Stomach (tissue), 9 donors: Measurements from ENCODE around the gene PYCR2. TPM values are rescaled to one million over a fixed set of nuclear protein-coding genes. Genes with fewer than 3 reads are reported as not detected.
A peak's percentile ranks its signal among the peaks of the same experiment; 100 is the strongest.

Source experiments
- DNase-seq, 2 donors: peaks; one replicate each; pipeline versions ENCODE4 v3.0.0 to v3.0.0-alpha.2; 2013 to 2019
- H3K27ac ChIP-seq, 5 donors: fragments of 200-600 bp in 4 of 5; sonication (generic) in 4 of 5; one replicate each; pipeline ENCODE4 v1.5.1; 2013 to 2019; ENCODE audit warnings: mild to moderate bottlenecking in 1 of 5, moderate library complexity in 1 of 5
- H3K27me3 ChIP-seq, 3 donors: fragments of 200-600 bp; sonication (generic); one replicate each; pipeline ENCODE4 v1.5.1; 2017 to 2019; ENCODE audit warnings: mixed run types in 1 of 3
- H3K36me3 ChIP-seq, 4 donors: fragments of 200-600 bp; sonication (generic); 1 replicate in 3 of 4; 2 replicates in 1 of 4; pipeline ENCODE4 v1.5.1; 2016 to 2019
- H3K4me1 ChIP-seq, 4 donors: fragments of 200-600 bp; sonication (generic); one replicate each; pipeline ENCODE4 v1.5.1; 2016 to 2019
- H3K4me3 ChIP-seq, 4 donors: fragments of 200-600 bp; sonication (generic) in 3 of 4; one replicate each; pipeline ENCODE4 v1.5.1; 2016 to 2019; ENCODE audit warnings: mild to moderate bottlenecking in 1 of 4
- H3K9me3 ChIP-seq, 4 donors: fragments of 200-600 bp; sonication (generic); one replicate each; pipeline ENCODE4 v1.5.1; 2016 to 2019
- CTCF ChIP-seq, 7 experiments: fragments of 450-650 bp in 4 of 7; fragments of 200-600 bp in 3 of 7; sonication (generic) in 3 of 7; IDR thresholded peaks; one replicate each; pipeline ENCODE4 v1.5.1; 2016 to 2019; ENCODE audit warnings: antibody characterized with exemption in 7 of 7, control low read depth in 2 of 7, mild to moderate bottlenecking in 1 of 7
- EP300 ChIP-seq: sonication (generic); formaldehyde crosslinking; IDR thresholded peaks from one replicate; pipeline ENCODE4 v1.6.1; 2017; ENCODE audit warnings: antibody characterized with exemption
- POLR2A ChIP-seq, 4 donors: fragments of 450-650 bp; IDR thresholded peaks; one replicate each; pipeline ENCODE4 v1.6.1; 2016; ENCODE audit warnings: antibody characterized with exemption in 4 of 4, control low read depth in 2 of 4, mild to moderate bottlenecking in 1 of 4, moderate library complexity in 1 of 4
- POLR2AphosphoS5 ChIP-seq, 3 donors: sonication (generic); formaldehyde crosslinking; IDR thresholded peaks; one replicate each; pipeline ENCODE4 v1.6.1; 2016; ENCODE audit warnings: antibody characterized with exemption in 3 of 3
- WGBS, 5 donors: extraction: QIAGEN DNeasy Blood & Tissue Kit in 3 of 5; methylation state at CpG; one replicate each; pipeline versions ENCODE4 v1.1.5 to v1.1.7; 2013 to 2018; 5-methylcytosine and 5-hydroxymethylcytosine counted together
- intact Hi-C: fragments of 100-400 bp; cut with DNase I; formaldehyde crosslinking; loops from one replicate; pipeline ENCODE4 v1.15.1; 2023; ENCODE audit warnings: low total_unique reads
- polyA plus RNA-seq, 3 donors: library from polyadenylated mRNA; stranded (reverse); fragments of 200-250 nt; gene quantifications; one replicate each; pipeline ENCODE4 v1.2.3, GENCODE V29; 2013
- total RNA-seq, 5 donors: library from RNA; depleted of rRNA; stranded (reverse); fragments of >200 nt; gene quantifications; one replicate each; pipeline versions ENCODE4 v1.1.0 to v1.2.3, GENCODE V29; 2014 to 2016
- donor health status: healthy with polysubstance abuse.
- donor health status: Bipolar disorder and iron deficiency.
- donor health status: healthy.

PYCR2 gene
- total and polyA plus RNA-seq, 8 donors = 20.1 to 59.4 (median 32.3) TPM

GRCh38 chr1:225944387-225944786, 20.3 kb upstream of the PYCR2 start:
- H3K27ac ChIP-seq = no peak overlapping the region
- H3K27me3 ChIP-seq = no peaks in the 10 kb centered on the region
- DNase-seq = no peak
- 73 to 93% (median 90%) methylated on average over 2 of the region's 2 CpGs for WGBS, 5 donors
- TF ChIP-seq CTCF (IDR thresholded peaks at IDR 0.05) (no peak), EP300 (no peak), POLR2AphosphoS5 (IDR thresholded peaks at IDR 0.05) (no peak), POLR2A (IDR thresholded peaks at IDR 0.05) (no peak)
- peaks cover 6 to 23% (median 12%) of the 10 kb centered on the region in 4 donors for H3K4me1 ChIP-seq
- no peaks in the 10 kb centered on the region for H3K9me3 ChIP-seq
- H3K4me3 ChIP-seq = no peak overlapping the region
- intact Hi-C loops = no loop called here
- H3K36me3 ChIP-seq = no peaks in the 10 kb centered on the region

- DNase-seq = no peak
- Histone ChIP-seq H3K27ac (no peak overlapping the region), H3K9me3 (no peaks in the 10 kb centered on the region), H3K27me3 (no peaks in the 10 kb centered on the region), H3K4me3 (no peak overlapping the region), H3K4me1 (peaks cover 6 to 23% (median 12%) of the 10 kb centered on the region in 4 donors), H3K36me3 (no peaks in the 10 kb centered on the region)
- WGBS, 5 donors = 71 to 84% (median 78%) methylated on average over 4 of the region's 4 CpGs
- TF ChIP-seq POLR2A (IDR thresholded peaks at IDR 0.05) = no peak
- no peak for TF ChIP-seq EP300
- no peak for TF ChIP-seq CTCF (IDR thresholded peaks at IDR 0.05)
- no peak for TF ChIP-seq POLR2AphosphoS5 (IDR thresholded peaks at IDR 0.05)
- intact Hi-C loops = no loop called here
Measured at GRCh38 chr1:225943582-225943981, 19.5 kb upstream of the PYCR2 start.

GRCh38 chr1:225942574-225942973, 18.5 kb upstream of the PYCR2 start:
- H3K27ac ChIP-seq = peak overlapping the region in 1 of 5 donors; percentile 20
- no peaks in the 10 kb centered on the region for H3K36me3 ChIP-seq
- no peaks in the 10 kb centered on the region for H3K27me3 ChIP-seq
- intact Hi-C loops = no loop called here
- H3K9me3 ChIP-seq = no peaks in the 10 kb centered on the region
- 59 to 76% (median 70%) methylated on average over 6 to 7 of the region's 7 CpGs for WGBS, 5 donors
- H3K4me1 ChIP-seq = peaks cover 6 to 23% (median 12%) of the 10 kb centered on the region in 4 donors
- H3K4me3 ChIP-seq = no peak overlapping the region
- no peak for TF ChIP-seq POLR2A (IDR thresholded peaks at IDR 0.05)
- TF ChIP-seq POLR2AphosphoS5 (IDR thresholded peaks at IDR 0.05) = no peak
- TF ChIP-seq CTCF (IDR thresholded peaks at IDR 0.05) = no peak
- no peak for TF ChIP-seq EP300
- no peak for DNase-seq

- Histone ChIP-seq H3K36me3 (no peaks in the 10 kb centered on the region), H3K4me1 (peaks cover 6 to 23% (median 12%) of the 10 kb centered on the region in 4 donors), H3K4me3 (no peak overlapping the region), H3K9me3 (no peaks in the 10 kb centered on the region), H3K27me3 (no peaks in the 10 kb centered on the region), H3K27ac (peak overlapping the region in 1 of 5 donors; percentile 20)
- 29 to 68% (median 43%) methylated on average over 1 of the region's 1 CpG for WGBS, 5 donors
- DNase-seq = no peak
- TF ChIP-seq POLR2A (IDR thresholded peaks at IDR 0.05) = no peak
- TF ChIP-seq EP300 = no peak
- intact Hi-C loops = no loop called here
Measured at GRCh38 chr1:225941942-225942222, 17.8 kb upstream of the PYCR2 start.

- peaks cover 6 to 23% (median 12%) of the 10 kb centered on the region in 4 donors for H3K4me1 ChIP-seq
- no peaks in the 10 kb centered on the region for H3K27me3 ChIP-seq
- no peaks in the 10 kb centered on the region for H3K9me3 ChIP-seq
- no peaks in the 10 kb centered on the region for H3K36me3 ChIP-seq
- peak within 1 kb of the TSS in 2 of 5 donors; percentile 38 to 42 for H3K27ac ChIP-seq
- 59 to 80% (median 73%) methylated on average over 6 of the region's 6 CpGs for WGBS, 5 donors
- DNase-seq = peak in 1 of 2 donors; percentile 61
- intact Hi-C loops = no loop called here
- no peak for TF ChIP-seq POLR2AphosphoS5 (IDR thresholded peaks at IDR 0.05)
- TF ChIP-seq POLR2A (IDR thresholded peaks at IDR 0.05) = no peak
- no peak for TF ChIP-seq CTCF (IDR thresholded peaks at IDR 0.05)
- TF ChIP-seq EP300 = no peak
- H3K4me3 ChIP-seq = no peak within 1 kb of the TSS
Measured at GRCh38 chr1:225941187-225941941, 17.3 kb upstream of the PYCR2 start, which contains the start of gene LEFTY2. Gene LEFTY2, minus strand, starts transcription at chr1:225941220. Its CDS starts 80 bp downstream, at chr1:225941140.
